Right lobe of liver (tissue), 6 donors: ENCODE results near the gene CPB2. TPM values are rescaled to one million over a fixed set of nuclear protein-coding genes. Genes with fewer than 3 reads are reported as not detected.

ENCODE experiments used
- ATAC-seq, 4 donors: fragments of 200-7000 bp; cut with Tn5 transposase; one replicate each; pipeline ENCODE4 v1.9.1; 2020; ENCODE audit warnings: mild to moderate bottlenecking in 4 of 4, moderate library complexity in 4 of 4
- DNase-seq, 3 donors: peaks; one replicate each; pipeline ENCODE4 v3.0.0-alpha.2; 2020
- H3K27ac ChIP-seq, 3 donors: fragments of 200-600 bp; one replicate each; pipeline ENCODE4 v1.8.0; 2022
- H3K27me3 ChIP-seq, 2 donors: fragments of 200-600 bp; one replicate each; pipeline ENCODE4 v1.8.0; 2022
- H3K36me3 ChIP-seq, 4 donors: fragments of 200-600 bp; sonication (generic) in 1 of 4; one replicate each; pipeline versions ENCODE4 v1.5.1 to v1.8.0; 2017 to 2022; ENCODE audit warnings: control low read depth in 1 of 4
- H3K4me1 ChIP-seq, 4 donors: fragments of 200-600 bp; sonication (generic) in 1 of 4; one replicate each; pipeline versions ENCODE4 v1.5.1 to v1.8.0; 2017 to 2022; ENCODE audit warnings: control low read depth in 1 of 4
- H3K4me3 ChIP-seq, 3 donors: fragments of 200-600 bp; one replicate each; pipeline ENCODE4 v1.8.0; 2022
- H3K9me3 ChIP-seq, 4 donors: fragments of 200-600 bp; sonication (generic) in 1 of 4; one replicate each; pipeline versions ENCODE4 v1.5.1 to v1.8.0; 2017 to 2022; ENCODE audit warnings: control low read depth in 1 of 4
- POLR2A ChIP-seq: fragments of 450-650 bp; IDR thresholded peaks from one replicate; pipeline ENCODE4 v1.6.1; 2017; ENCODE audit warnings: antibody characterized with exemption, mild to moderate bottlenecking
- WGBS: methylation state at CpG from one replicate; pipeline ENCODE4 v1.1.6; 2018; ENCODE audit warnings: low coverage, low lambda C conversion rate; ENCODE audit not compliant: insufficient coverage; ENCODE audit errors: missing lambda C conversion rate; 5-methylcytosine and 5-hydroxymethylcytosine counted together
- intact Hi-C, 2 donors: fragments of 100-400 bp; cut with DNase I; formaldehyde crosslinking; loops; one replicate each; pipeline versions ENCODE4 v1.11.2 to v1.14.1; 2022
- total RNA-seq, 6 experiments: library from RNA; depleted of rRNA in 2 of 6; stranded (reverse); fragments of >200 nt in 2 of 6; fragmentation: NEBNext Ultra II Directional in 3 of 6; extraction: Animal tissue kit (Norgen Biotek cat#: 25700) in 3 of 6; gene quantifications; one replicate each; pipeline versions ENCODE4 v1.1.0 to v1.2.4, GENCODE V29; 2016 to 2023
- TF ChIP-seq, protein P1 (sequence below), 4 donors: fragments of 200-600 bp in 3 of 4; fragments of 450-650 bp in 1 of 4; IDR thresholded peaks; one replicate each; pipeline versions ENCODE4 v1.5.1 to v1.8.0; 2016 to 2022; ENCODE audit warnings: antibody characterized with exemption in 4 of 4, mild to moderate bottlenecking in 2 of 4
- donor health status: DM: no; HTN: yes; CAD: no.
- donor health status: DM: no; HTN: no; CAD: no.
- donor health status: DM: no; HTN: no; CAD: no.
- donor health status: DM: no; HTN: yes; CAD: no.
- donor health status: DM: no; HTN: yes; CAD: no.

Gene CPB2
- total RNA-seq, 6 experiments from 2014 or later, result 342 to 693 (median 554) TPM

DNA sequence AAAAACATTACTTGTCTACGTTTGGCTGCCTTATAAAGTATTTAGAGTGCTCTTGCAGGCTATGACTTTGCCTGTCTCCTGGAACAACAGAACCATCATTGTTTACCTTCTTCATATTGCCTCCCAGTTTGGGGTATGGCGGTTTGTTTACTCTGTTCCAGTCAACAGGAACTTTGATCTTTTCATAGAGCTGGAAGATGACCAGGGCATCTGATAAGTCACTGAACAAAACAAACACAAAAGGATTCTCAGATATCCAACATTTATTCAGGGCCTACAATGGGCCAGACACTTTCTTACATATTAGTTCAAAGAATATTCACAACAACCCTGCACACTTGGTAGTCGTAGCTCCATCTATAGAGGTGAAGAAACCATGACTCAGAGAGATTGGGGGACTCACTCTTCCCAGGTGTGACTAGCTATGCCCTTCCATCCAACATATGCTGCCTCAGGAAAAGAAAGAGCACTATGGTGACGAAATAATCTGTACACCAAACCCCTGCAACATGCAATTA is 38.4 kb upstream of the CPB2 start:
- DNase-seq, result peak in 1 of 3 donors; percentile 66
- H3K4me1 ChIP-seq, result peaks cover 0 to 35% (median 14%) of the 10 kb centered on the region in 4 donors
- TF ChIP-seq, protein P1, sequence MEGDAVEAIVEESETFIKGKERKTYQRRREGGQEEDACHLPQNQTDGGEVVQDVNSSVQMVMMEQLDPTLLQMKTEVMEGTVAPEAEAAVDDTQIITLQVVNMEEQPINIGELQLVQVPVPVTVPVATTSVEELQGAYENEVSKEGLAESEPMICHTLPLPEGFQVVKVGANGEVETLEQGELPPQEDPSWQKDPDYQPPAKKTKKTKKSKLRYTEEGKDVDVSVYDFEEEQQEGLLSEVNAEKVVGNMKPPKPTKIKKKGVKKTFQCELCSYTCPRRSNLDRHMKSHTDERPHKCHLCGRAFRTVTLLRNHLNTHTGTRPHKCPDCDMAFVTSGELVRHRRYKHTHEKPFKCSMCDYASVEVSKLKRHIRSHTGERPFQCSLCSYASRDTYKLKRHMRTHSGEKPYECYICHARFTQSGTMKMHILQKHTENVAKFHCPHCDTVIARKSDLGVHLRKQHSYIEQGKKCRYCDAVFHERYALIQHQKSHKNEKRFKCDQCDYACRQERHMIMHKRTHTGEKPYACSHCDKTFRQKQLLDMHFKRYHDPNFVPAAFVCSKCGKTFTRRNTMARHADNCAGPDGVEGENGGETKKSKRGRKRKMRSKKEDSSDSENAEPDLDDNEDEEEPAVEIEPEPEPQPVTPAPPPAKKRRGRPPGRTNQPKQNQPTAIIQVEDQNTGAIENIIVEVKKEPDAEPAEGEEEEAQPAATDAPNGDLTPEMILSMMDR (IDR thresholded peaks at IDR 0.05), result no peak
- no peak for TF ChIP-seq POLR2A
- no peaks in the 10 kb centered on the region for H3K36me3 ChIP-seq
- H3K9me3 ChIP-seq, result no peaks in the 10 kb centered on the region
- ATAC-seq, result peak; percentile 86 to 89 (median 88)
- 24% methylated on average over 4 of the region's 4 CpGs for whole genome bisulfite sequencing
- H3K4me3 ChIP-seq, result peak overlapping the region in 1 of 3 donors; percentile 5
- peak overlapping the region; percentile 16 to 84 (median 81) for H3K27ac ChIP-seq
- no peaks in the 10 kb centered on the region for H3K27me3 ChIP-seq
- intact Hi-C loops, result no loop called here

DNA sequence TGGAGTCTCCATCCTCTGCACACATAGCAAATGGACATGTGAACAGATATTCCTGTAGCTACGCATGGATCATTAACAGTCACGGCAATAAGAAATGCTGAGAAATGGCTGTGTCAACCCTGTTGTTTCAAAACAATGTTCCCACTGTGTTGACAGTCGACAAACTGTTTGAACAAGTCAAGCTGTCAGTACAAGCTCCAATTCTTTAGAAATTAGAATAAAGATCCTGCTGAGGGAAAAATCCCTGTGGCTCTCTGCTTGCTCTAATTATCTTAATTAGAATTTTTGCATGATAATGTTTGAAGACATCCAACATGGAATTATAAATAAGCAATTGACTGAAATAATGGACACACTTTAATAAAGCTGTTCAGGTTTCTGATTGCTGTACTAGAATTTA is 37.9 kb upstream of the CPB2 start:
- intact Hi-C loops, result no loop called here
- WGBS, result 28% methylated on average over 3 of the region's 3 CpGs
- H3K4me3 ChIP-seq, result peak overlapping the region in 2 of 3 donors; percentile 5 to 6
- no peaks in the 10 kb centered on the region for H3K9me3 ChIP-seq
- TF ChIP-seq, protein P1 (IDR thresholded peaks at IDR 0.05), result no peak
- TF ChIP-seq POLR2A, result peak; percentile 13
- no peaks in the 10 kb centered on the region for H3K36me3 ChIP-seq
- ATAC-seq, result peak; percentile 61 to 80 (median 73)
- H3K4me1 ChIP-seq, result peaks cover 0 to 38% (median 16%) of the 10 kb centered on the region in 4 donors
- peak overlapping the region; percentile 16 to 84 (median 81) for H3K27ac ChIP-seq
- no peaks in the 10 kb centered on the region for H3K27me3 ChIP-seq
- no peak for DNase-seq

DNA sequence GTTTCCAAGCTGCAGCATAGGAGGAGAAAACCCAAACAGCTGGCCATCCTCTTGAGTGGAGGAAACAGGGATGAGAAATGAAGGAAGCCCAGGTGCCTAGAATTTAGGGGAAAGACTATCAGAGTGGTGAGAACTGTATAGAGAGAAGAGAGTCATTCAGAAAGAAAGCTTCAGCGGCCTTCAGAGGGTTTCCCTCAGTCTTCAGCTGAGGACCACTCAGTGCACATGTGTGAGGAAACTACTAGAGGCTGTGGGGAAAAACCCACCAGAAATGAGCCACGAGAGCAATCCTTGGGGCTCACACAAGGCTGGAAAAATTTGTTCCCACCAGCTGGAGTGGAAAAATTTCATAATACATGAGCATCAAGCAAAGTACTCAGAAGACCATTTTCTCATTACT is 35.2 kb upstream of the CPB2 start:
- ATAC-seq (no peak), DNase-seq (no peak)
- no peaks in the 10 kb centered on the region for H3K27me3 ChIP-seq
- intact Hi-C loops, result no loop called here
- TF ChIP-seq, protein P1 (IDR thresholded peaks at IDR 0.05), result no peak
- TF ChIP-seq POLR2A, result no peak
- no peak overlapping the region for H3K4me3 ChIP-seq
- H3K27ac ChIP-seq, result no peak overlapping the region
- peaks cover 0 to 42% (median 16%) of the 10 kb centered on the region in 4 donors for H3K4me1 ChIP-seq
- H3K36me3 ChIP-seq, result no peaks in the 10 kb centered on the region
- H3K9me3 ChIP-seq, result no peaks in the 10 kb centered on the region
- no CpG with 5 or more reads among the region's 2 CpGs for WGBS

DNA sequence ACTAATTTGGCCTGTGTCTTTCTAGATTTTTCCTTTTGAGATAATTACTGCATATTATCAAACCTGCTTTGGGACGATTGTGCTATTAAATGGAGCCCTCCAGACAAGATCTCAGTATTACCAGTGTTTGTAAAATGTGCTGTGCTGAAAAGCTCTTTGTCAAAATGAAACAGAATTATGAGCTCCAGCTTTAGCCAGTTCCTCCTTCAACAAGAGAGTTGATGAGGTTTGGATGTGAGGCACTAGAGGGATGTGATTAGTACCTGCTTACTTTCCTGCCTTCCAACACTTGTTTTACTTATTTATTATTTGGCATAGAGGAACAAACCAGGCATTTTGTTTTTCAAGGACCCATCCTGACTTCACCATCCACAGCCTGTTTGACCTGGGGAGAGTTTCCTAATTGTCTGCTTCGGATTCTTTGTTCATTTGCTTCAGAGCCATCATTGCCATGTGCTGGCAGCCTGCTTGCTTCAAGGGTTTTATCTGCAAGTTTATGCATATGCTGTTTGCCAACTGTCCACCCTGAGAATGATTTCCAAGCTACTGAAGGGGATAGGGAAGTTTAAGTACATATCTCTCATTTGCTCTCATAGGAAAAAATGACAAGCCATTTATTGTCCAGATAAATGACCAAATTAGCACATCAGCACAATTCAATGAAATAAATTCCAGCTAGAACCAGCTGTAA is 32.9 kb upstream of the CPB2 start:
- WGBS, result 42% methylated on average over 2 of the region's 2 CpGs
- peak overlapping the region in 1 of 3 donors; percentile 15 for H3K27ac ChIP-seq
- no peak for DNase-seq
- H3K36me3 ChIP-seq, result peaks cover 0 to 2% (median 0%) of the 10 kb centered on the region in 4 donors
- no peaks in the 10 kb centered on the region for H3K27me3 ChIP-seq
- H3K9me3 ChIP-seq, result no peaks in the 10 kb centered on the region
- ATAC-seq, result peak in 2 of 4 donors; percentile 10 to 28
- TF ChIP-seq, protein P1 (IDR thresholded peaks at IDR 0.05), result no peak
- no peak for TF ChIP-seq POLR2A
- peaks cover 0 to 29% (median 6%) of the 10 kb centered on the region in 4 donors for H3K4me1 ChIP-seq
- intact Hi-C loops, result no loop called here
- no peak overlapping the region for H3K4me3 ChIP-seq
